GM18868 (cell line): ENCODE results near the gene CEP97.
"Not testable (repeated sequence)": the region's sequence is repeated elsewhere in the genome, so short reads cannot be mapped to it uniquely, and the experiment has no call there.

ENCODE experiments used
- ATAC-seq: cut with Tn5 transposase; IDR thresholded peaks from one replicate; pipeline ENCODE4 v1.9.1; 2021; ENCODE audit warnings: mild to moderate bottlenecking, moderate library complexity; ENCODE audit not compliant: unreplicated experiment

CEP97 gene

GRCh38 chr3:101758224-101758623, 33.8 kb downstream of the CEP97 start:
- ATAC-seq, result no peak

GRCh38 chr3:101762041-101762646, 37.7 kb downstream of the CEP97 start:
- ATAC-seq, result no peak

- not testable (repeated sequence) for ATAC-seq
These were observed 53.4 kb downstream of the CEP97 start for GRCh38 chr3:101777745-101778281.

GRCh38 chr3:101778385-101779046, 54.1 kb downstream of the CEP97 start:
- no peak for ATAC-seq

- ATAC-seq, result peak; percentile 95
These were observed 54.8 kb downstream of the CEP97 start, which contains the start of gene NXPE3 for GRCh38 chr3:101779047-101779821. NXPE3 (plus strand) TSS chr3:101779211; CDS start chr3:101785597, 6,386 bp downstream.

GRCh38 chr3:101779822-101780381, 55.5 kb downstream of the CEP97 start:
- no peak for ATAC-seq

GRCh38 chr3:101780661-101781060, 56.2 kb downstream of the CEP97 start:
- no peak for ATAC-seq

GRCh38 chr3:101781166-101781565, 56.8 kb downstream of the CEP97 start:
- ATAC-seq, result no peak

GRCh38 chr3:101784855-101785613, 60.6 kb downstream of the CEP97 start:
- ATAC-seq, result no peak

GRCh38 chr3:101791778-101792177, 67.4 kb downstream of the CEP97 start:
- peak; percentile 97 for ATAC-seq

- no peak for ATAC-seq
These were observed 71.8 kb downstream of the CEP97 start for GRCh38 chr3:101796077-101796680.

- ATAC-seq, result no peak
These were observed 76.8 kb downstream of the CEP97 start for GRCh38 chr3:101801174-101801573.

GRCh38 chr3:101802179-101802578, 77.8 kb downstream of the CEP97 start:
- ATAC-seq, result no peak

GRCh38 chr3:101803173-101803782, 78.9 kb downstream of the CEP97 start:
- peak; percentile 92 for ATAC-seq

- ATAC-seq, result no peak
These were observed 79.5 kb downstream of the CEP97 start for GRCh38 chr3:101803939-101804338.

GRCh38 chr3:101806491-101806890, 82.1 kb downstream of the CEP97 start:
- ATAC-seq, result no peak

GRCh38 chr3:101807888-101808287, 83.5 kb downstream of the CEP97 start:
- ATAC-seq, result peak; percentile 76

GRCh38 chr3:101809178-101810021, 85.0 kb downstream of the CEP97 start:
- peak; percentile 36 for ATAC-seq

- no peak for ATAC-seq
These were observed 85.6 kb downstream of the CEP97 start for GRCh38 chr3:101810022-101810418.
